ENCODE measurements around the gene CDC27.
"Not testable (repeated sequence)": the region's sequence is repeated elsewhere in the genome, so short reads cannot be mapped to it uniquely, and the experiment has no call there.

The CDC27 gene

DNA sequence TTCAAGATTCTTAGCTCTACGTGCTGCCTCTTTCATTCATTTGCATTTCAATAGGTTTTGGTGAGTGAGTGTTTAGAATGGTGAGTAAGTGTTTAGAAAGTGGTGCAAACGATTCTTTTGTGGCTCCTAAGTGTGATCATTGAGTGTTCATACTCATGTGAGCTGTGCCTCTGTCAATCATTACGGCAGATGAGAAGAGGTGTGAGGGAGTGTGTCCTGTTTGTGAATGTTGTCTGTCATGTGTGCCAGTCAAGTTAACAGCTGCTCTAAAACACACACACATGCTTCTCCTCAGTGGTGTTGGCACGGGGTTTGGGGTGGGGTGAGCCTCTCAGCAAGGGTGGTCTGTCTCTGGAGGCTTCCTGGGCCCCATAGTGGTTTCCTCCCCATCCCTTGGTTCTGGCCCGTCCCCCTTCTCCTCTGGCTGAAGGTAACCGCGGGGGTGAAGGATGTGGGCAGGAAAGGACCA lies 31.5 kb upstream of the CDC27 start:
- DNase-seq (ENCODE audit: low spot score) (no peak), FAIRE-seq (no peak)

DNA sequence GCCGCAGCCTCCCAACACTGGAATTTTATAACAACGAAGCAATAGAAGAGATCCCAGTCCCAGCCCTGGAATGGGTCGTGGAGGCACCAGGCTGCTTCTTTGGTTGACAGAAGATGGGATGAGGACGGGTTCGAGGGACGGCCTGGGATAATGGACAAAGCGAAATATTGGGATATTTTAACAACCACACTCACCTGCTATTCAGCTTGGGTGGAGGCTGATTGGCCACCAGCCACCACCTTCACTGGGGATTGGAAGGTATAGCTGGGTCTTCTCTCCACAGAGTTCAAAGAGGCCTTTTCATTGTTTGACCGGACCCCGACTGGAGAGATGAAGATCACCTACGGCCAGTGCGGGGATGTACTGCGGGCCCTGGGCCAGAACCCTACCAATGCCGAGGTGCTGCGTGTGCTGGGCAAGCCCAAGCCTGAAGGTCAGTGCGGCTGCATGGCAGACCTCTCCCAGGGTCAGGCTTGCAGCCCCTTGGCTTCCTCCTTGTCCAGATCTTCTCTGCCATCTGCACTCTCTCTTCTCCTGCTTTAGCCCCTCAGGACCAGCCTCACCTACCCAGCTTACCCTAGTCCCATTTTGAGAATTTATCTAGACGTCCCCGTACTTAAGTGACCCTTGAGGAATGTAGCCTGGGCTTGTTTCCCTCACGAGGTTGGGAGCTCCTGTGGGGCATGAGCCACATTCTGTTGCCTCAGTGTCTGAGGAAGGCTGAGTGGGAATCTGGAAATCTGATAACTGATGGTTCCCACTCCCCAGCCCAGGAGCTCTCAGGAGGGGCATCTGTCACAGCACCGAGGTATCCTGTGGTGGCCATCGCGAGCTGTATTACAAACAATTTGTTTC lies 30.8 kb upstream of the CDC27 start:
- no peak for FAIRE-seq
- no peak for DNase-seq (ENCODE audit: low spot score)

DNA sequence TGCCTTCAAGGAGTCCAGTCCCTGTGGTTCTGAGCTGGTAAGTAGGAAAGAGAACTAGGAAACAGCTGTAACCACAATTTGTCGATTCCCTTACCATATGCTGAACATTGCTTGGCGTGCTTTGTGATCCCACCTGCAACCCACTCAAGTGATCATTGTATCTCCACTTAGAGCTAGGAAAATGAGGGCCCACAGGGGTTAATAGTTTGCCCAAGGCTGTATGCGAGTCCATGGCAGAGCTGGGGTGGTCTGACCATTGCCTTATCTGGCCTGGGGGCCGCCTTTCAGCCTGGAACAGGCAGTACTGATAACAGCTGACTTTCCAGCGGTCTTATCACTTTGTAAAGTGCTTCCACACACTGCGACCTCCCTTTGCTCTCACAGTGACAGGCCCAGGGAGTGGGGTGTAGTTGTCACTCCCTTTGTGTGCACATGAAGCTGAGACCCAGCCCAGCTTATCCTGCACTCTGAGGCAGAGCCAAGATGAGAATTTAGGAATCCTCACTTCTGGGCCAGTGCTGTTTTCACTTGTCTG lies 29.9 kb upstream of the CDC27 start:
- FAIRE-seq = no peak

DNA sequence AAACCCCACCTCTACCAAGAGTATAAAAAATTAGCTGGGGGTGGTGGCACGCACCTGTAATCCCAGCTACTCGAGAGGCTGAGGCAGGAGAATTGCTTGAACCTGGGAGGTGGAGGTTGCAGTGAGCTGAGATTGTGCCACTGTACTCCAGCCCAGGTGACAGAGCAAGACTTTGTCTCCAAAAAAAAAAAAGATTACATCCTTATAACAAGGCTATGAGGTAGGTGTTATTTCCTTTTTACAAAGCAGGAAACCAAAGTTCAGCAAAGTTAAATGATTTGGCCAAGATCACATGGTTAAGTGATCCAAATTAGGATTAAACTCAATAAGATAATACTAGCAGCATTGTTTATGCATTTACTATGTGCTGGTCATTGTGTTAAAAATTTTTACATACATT lies 28.2 kb upstream of the CDC27 start:
- not testable (repeated sequence) for FAIRE-seq; DNase-seq (ENCODE audit: low spot score)

More for the DNA sequence above, 29.9 kb upstream of the CDC27 start:
- DNase-seq (ENCODE audit: low spot score) = no peak

DNA sequence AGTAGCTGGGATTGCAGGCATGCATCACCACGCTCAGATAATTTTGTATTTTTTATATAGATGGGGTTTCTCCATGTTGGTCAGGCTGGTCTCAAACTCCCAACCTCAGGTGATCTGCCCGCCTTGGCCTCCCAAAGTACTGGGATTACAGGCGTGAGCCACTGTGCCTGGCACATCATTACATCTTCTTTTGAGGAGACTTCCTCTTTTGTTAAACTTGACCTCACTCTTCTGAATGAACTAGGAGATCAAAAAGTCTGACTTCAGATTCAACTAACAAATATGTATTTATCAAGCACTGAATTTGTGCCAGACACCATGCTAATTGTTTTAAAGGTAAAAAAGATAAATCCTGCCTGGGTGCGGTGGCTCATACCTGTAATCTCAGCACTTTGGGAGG lies 27.7 kb upstream of the CDC27 start:
- not testable (repeated sequence) for FAIRE-seq; DNase-seq (ENCODE audit: low spot score)

DNA sequence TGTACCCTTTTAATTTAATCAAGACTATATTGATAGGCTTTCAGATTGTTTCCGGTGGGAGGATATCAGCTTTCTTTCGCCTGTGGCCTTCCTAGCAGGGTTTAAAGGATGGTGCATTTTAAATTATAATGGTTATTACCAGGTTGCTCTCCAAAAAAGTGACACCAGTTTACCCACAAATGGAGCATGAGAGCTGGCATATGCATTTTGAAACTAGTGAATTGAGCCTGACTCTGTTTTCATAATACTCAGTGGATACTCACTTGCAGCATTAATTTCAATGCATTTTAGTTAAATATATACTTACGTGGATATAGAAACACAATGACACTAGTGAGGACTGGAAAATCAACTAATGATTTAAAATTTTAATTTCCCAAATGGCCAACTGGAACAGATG lies 25.8 kb upstream of the CDC27 start:
- FAIRE-seq = no peak

DNA sequence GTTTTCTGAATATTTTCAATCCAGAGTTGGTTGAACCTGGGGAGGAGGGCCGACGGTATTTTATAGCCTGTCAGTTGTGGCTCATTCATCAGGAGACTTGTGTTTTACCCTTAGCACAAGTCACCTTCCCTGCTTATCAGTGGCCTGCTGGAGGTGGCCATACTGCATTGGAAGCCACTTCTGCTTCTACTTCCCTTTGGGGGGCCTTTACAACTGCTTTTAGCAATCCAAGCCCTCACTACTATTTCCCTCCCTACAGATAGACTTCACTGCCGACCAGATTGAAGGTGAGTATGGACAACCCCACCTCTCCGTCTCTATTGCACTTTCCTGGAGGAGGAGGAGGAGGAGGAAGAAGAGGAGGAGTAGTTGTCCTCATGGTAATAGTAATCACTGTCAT lies 24.4 kb upstream of the CDC27 start:
- no peak for DNase-seq (ENCODE audit: low spot score)
- peak; percentile 13 for FAIRE-seq

More for the DNA sequence above, 25.8 kb upstream of the CDC27 start:
- DNase-seq (ENCODE audit: low spot score) = no peak

DNA sequence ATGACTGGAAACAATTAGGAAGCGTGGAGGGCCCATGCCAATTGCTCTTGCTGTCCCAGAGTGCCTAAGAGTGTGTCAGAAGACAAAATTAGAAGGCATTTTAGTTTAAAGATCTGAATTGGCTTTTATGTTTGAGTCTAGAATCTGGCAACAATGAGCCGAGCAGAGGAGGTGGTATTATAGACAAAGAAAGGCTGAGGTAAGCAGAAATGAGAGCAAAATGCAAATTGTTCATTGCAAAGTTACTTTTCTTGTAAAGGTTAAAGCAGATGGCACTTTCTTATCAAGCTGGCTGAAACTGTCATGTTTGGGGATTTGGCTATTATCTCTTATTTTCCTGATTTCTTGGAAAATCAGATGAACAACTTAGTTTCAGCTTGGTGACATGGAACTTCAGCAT lies 23.4 kb upstream of the CDC27 start:
- DNase-seq (ENCODE audit: low spot score) (no peak), FAIRE-seq (no peak)

DNA sequence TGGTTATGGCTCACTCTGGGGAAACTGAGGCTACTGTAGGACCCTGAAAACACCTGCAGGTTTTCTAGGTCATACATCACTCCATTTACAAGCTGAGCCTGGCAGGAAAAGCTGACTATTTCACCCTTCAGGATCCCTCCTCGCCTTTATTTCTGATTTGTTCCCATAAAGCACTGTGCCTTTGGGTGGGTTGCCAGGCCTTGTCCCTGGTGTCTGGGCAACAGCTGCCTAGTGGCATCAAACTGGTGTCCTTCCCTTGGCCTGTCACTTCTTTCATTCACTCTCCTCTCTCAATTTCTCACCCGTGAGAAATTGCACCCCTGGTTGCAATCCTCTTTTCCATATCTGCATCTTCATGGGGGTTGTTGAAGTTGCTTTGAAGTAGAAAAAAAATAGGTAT lies 21.7 kb upstream of the CDC27 start:
- no peak for FAIRE-seq
- DNase-seq (ENCODE audit: low spot score) = no peak

DNA sequence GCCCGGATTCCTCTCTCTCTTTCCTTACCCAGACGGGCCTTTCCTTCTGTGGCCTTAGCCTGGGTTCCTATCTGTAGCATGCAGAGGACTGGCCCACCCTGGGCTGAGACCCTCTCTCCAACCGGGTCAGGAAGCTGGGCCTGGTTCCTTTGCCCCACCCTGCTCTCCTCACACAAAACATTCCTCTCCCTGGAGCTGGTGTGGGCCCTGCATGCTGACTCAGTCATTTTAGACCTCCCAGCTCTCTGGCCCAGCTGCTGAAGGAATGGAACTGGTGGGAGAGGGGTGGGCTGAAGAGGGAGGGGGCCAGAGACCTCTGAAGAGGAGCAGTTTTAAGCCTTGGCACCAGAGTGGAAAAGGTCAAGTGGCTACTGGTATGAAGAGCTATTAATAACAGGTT lies 21.0 kb upstream of the CDC27 start:
- FAIRE-seq (no peak), DNase-seq (ENCODE audit: low spot score) (peak; percentile 23)

DNA sequence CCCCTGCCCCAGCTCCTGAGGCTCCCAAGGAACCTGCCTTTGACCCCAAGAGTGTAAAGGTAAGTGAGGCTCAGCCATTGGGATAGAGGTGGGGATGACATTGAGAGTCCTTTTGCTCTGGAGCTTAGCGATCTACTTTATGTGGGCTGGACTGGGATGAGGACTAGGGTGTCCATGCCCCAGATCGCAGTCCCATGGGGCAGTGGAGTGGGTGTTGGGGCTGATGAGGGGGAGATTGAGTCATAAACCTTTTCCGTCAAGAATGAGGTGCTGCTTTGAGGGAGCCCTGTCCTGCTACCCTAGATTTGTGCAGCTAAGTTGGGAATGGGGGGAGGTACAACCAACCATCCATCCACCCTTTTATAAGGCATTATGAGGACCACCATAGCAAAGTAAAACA lies 20.4 kb upstream of the CDC27 start:
- FAIRE-seq (no peak), DNase-seq (ENCODE audit: low spot score) (no peak)

DNA sequence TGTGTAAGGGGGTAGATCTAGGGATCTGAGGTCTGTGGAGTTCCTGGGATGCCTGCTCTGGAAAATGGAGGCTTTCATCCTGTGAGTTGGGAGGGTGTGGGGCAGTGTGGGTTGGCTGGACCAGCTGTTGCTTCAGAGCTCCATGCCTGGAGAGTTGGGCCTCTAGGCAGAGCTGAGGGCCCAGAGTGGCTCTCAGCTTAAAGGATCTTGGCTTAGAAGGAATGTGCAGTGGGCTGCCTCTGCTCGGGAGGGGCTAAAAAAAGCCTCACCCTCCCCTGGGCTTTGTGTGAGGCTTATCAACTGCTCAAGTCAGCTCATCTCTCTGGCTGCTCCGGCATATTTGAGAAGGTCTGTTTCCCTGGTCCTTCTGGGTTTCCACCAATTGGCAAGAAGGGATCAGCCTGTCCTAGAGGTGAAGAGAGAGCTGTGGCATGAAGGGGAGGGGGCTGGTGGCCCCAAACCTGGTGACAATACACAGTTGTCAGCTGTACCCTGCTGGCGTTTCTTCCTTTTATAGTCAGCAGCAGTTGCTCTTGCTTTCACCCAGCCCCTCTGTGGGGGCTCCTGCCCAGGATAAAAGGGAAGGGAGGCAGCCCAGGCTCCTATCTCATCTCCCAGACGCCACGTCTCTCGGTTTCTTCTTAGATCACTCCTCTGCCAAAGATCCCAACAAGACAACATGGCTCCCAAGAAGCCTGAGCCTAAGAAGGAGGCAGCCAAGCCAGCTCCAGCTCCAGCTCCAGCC lies 19.8 kb upstream of the CDC27 start, which contains the start of gene MYL4:
TSS of gene MYL4 (plus strand) at position 605 of the 745 bp plus-strand sequence. CDS start at position 680, 75 bp downstream.
- DNase-seq (ENCODE audit: low spot score) = no peak
- no peak for FAIRE-seq

DNA sequence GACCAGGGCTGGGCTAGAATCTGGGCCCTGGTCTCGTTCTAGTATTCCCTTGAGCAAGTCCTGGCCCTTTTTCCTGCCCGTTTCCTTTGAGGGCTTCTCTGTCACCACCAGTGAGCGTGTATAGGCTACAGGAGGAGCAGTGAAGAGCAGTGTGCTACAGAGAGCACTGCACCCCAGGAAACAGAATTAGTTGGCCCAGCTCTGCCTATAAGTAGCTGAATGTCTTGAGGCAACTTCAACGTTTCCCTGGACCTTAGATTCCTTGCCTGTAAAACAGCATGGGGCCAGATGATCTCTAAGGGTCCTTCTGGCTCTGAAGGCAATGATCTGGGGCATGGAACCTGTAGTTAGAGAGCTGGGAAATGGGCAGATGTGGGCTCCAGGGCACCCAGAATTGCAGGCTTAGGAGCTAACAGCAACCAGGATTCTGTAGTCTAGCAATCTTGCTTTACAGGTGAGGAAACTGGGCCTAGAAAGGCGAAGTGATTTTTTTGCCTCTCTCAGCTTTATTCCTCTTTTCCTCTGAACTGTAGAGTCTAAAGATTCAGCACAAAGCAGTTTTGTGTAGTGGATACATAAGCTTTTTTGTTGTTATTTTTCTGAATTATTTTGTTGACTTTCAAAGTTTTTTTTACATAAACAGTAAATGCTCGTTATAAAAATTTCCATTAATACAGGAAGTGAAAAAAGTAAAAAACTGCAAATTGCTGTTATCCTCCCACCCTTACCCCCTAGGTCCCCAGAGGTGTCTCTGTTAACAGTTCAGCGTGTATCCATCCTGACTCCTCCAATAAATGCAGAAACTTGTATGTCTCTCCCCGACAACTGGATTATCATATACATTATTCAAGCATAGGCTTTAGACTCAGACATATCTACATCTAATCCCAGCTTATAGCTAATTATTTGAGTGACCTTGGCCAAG lies 18.3 kb upstream of the CDC27 start:
- FAIRE-seq (no peak), DNase-seq (ENCODE audit: low spot score) (no peak)

DNA sequence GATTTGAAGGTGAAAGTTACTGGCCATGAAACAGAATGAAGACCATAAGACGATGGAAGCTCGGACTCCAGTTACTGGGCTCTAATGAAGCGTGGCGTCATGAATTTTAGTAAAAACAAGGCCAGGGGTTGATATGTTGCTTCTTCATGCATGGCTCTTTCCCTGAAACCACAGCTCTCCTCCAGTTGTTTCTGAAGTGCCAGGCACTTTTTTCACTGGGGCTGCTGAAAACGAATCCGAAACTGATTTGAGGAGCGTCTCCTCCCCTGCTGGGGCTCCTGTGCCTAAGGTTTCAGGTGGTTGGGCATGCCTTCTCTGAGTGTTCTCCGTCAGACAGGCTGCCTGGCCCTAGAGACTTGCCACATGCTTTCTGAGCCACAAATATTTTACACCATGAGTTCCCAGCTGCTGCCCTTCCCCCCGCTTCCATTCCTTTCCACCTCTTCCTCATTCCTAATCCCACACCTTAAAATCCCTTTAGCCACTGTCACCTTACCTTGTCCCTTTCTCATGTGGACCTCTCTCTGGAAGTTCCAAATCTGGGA lies 16.4 kb upstream of the CDC27 start:
- DNase-seq (ENCODE audit: low spot score) (peak; percentile 76), FAIRE-seq (no peak)

DNA sequence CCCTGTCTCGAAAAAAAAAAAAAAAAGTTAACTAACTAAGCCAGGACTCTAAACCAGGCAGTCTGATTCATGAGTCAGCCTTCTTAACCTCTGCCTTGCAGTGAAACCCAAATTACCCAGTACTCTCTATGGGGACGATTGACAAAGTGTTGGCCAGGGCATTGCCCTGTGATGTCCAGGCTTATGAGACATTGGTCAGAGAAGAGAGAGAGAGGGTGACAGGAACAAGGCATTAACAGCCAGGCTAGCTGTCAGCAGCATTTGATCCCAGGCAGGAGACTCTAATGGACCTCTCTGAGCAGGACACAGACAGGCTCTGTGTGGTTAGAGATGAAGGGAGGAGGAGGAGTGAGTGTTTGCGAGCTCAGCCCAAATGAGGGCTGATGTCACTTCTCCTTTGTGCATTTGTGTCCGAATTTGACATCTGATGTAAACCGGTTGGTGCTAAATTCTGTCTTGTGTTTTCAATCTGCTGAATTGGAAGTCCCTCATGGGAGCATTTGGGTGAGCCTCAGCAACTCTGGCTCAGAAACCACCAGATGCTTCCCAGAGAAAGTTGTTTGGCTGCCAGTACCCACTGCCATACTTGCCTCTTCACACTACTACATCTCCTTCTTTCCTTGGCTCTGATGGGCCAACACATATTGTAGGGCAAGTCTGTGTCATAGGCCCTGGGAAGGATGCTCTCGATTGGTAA lies 15.8 kb upstream of the CDC27 start:
- peak; percentile 40 for DNase-seq (ENCODE audit: low spot score)
- FAIRE-seq = no peak

DNA sequence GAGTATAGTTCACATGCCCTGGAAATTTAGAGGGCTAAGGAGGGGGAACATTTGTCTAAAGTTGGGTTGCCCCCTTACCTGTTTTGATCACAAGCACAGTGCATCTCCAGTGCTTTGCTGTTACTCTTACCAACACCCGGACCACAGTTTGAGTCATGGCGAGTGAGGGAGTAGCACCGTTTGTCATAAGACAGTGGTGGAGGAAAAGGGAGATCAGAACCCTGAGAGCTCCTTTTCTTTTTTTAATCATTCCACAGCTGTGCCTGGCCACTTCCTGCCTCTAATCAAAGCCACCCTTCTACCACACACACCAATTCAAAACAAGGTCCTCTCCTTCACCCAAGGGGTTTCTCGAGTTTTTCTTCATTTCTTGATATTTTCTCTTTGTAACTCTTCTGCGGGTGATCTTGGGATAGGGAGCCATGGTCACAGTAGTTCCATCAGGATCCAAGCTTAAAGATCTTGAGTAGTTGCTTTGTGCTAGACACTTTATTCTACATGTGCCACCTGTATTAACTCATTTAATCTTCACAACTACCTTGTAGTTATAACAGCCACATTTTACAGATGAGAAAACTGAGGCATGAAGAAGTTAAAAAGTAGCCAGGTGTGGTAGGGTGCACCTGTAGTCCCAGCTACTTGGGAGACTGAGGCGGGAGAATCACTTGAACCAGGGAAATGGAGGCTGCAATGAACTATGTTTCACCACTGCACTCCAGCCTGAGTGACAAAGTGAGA lies 15.1 kb upstream of the CDC27 start:
- no peak for FAIRE-seq
- DNase-seq (ENCODE audit: low spot score) = peak; percentile 27

DNA sequence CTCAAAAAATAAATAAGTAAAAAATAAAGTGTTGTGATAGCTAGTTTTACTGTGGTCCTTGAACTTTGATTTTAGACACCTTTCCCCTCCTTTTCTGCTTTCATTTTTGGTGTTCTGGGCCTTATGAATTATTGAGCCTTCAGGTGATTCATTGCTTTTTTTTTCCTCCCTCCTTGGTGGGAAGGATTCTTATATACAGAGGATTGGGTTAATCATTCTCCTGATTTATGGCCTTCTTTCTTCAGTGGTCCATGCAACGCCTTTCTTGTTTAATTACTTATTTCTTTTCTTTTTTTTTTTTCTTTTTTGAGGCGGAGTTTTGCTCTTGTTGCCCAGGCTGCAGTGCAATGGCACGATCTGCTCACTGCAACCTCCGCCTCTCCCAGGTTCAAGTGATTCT lies 12.1 kb upstream of the CDC27 start:
- DNase-seq (ENCODE audit: low spot score) (no peak), FAIRE-seq (no peak)

DNA sequence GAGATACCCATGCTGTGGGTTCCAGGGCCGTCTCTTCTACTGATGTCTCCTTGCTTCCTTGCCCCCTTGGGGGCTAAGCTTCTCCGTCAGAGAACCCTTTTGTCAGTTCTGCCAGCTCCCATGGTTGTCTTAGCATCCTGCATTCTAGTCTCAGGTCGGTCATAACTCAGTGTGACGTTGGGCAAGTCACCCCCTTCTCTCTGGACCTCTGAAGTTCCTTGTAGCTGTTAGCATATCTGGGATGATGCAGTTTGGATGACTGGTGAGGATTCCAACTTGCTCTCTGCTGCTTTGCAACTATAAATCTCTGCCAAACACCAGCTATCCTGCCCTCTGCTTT lies 11.2 kb upstream of the CDC27 start:
- FAIRE-seq (no peak), DNase-seq (ENCODE audit: low spot score) (no peak)

DNA sequence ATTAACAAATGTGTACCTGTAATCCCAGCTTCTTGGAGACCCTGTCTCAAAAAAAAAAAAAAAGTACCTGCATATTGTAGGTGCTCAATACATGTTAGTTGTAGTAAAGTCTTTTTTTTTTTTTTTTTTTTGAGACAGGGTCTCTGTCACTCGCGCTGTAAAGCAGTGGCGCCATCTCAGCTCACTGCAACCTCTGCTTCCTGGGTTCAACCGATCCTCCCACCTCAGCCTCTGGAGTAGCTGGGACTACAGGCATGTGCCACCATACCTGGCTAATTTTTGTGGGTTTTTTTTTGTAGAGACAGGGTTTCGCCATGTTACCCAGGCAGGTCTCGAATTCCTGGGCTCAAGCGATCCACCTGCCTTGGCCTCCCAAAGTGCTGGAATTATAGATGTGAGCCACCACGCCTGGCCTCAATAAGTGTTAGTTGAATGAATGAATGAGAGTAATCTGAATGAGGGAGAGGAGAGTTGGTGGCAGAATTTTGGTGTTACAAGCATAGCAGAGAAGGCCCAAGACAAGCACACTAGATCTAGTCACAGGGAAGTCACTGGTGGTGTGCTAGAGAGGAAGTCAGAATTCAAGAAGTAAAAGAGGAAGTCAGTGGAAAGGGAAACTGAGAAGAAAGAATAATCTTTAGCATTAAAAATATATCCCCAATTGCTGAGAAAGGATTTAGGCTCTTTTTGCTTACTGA lies 10.7 kb upstream of the CDC27 start:
- no peak for DNase-seq (ENCODE audit: low spot score)
- no peak for FAIRE-seq

Data from urothelium cell line (cell line).